GM12874 (cell line): ENCODE results near the gene FAAP100.

Experiments
- CTCF ChIP-seq: IDR thresholded peaks from 2 replicates; pipeline ENCODE4 v1.5.1; 2011; ENCODE audit warnings: low read depth, mild to moderate bottlenecking, control low read depth, low read length, moderate library complexity; ENCODE audit not compliant: insufficient read depth

The FAAP100 gene

GRCh38 chr17:81566461-81567126 lies 14.4 kb upstream of the FAAP100 start:
- TF ChIP-seq CTCF = no peak

GRCh38 chr17:81565231-81565630 lies 13.1 kb upstream of the FAAP100 start:
- no peak for TF ChIP-seq CTCF

- no peak for TF ChIP-seq CTCF
Measured at GRCh38 chr17:81564778-81565177, 12.6 kb upstream of the FAAP100 start.

GRCh38 chr17:81563861-81564586 lies 11.9 kb upstream of the FAAP100 start:
- no peak for TF ChIP-seq CTCF

GRCh38 chr17:81561494-81561885 lies 9.3 kb upstream of the FAAP100 start:
- TF ChIP-seq CTCF = no peak

- TF ChIP-seq CTCF = no peak
Measured at GRCh38 chr17:81558941-81559806, 7.0 kb upstream of the FAAP100 start.

GRCh38 chr17:81558115-81558468 lies 5.9 kb upstream of the FAAP100 start:
- TF ChIP-seq CTCF = no peak
